GM23248 (cell line): ENCODE data around the gene PDCD7.

Source experiments
- EZH2 ChIP-seq: fragments of 200-600 bp; sonication (generic); IDR thresholded peaks from 2 replicates; pipeline ENCODE4 v1.6.1; 2018; ENCODE audit warnings: antibody characterized with exemption, mild to moderate bottlenecking; ENCODE audit not compliant: insufficient read depth, poor library complexity, severe bottlenecking
- EZH2phosphoT487 ChIP-seq: fragments of 200-600 bp; sonication (generic); IDR thresholded peaks from 2 replicates; pipeline ENCODE4 v1.6.1; 2018; ENCODE audit warnings: antibody characterized with exemption, moderate library complexity, mild to moderate bottlenecking, low read depth; ENCODE audit not compliant: insufficient read depth

DNA sequence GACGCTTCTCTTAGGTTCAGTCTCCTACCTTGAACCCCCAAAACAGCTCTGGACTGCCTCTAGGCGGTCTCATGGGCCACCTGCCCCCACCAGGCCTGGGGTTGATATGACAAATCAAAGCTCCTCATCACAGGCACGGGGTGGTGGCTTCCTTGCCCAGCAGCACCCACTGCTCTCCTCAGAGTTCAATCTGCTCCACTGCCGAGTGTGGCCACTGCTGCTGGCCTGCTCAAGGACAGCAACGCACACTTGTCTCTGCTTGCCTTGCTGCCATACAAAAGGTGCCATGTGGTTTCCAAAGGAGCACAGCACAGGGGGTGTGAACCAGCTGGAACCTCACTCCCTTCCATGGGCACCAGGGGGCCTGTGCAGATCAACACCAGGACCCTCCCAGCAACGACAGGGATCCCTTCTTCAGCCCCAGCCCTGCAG lies 46.9 kb downstream of the PDCD7 start:
- TF ChIP-seq EZH2: no peak
- no peak for TF ChIP-seq EZH2phosphoT487
